Measurements from ENCODE around the gene MAPK10. TPM values are rescaled to one million over a fixed set of nuclear protein-coding genes. Genes with fewer than 3 reads are reported as not detected.

MAPK10 gene
- total and polyA plus RNA-seq, 4 donors = 93.5 to 202 (median 106) TPM

DNA sequence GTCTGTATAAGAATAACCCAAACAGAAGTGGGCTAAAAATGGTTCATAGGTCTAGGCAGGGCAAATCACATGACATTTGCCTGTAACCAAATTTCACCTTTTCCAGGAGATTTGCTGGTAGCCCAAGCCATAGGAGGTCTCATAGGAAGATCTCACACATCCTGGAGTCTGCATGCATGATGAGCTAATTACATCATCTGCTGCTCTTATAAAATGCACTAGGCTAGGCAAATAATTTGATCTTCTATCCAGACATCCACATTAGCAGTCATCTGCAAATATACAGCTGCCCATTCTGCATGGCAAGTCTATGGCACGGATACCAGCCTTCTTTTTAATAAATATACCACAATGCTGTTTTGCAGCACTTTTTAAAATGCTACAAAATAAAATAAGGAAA is 87.2 kb downstream of the MAPK10 start:
- Histone ChIP-seq H3K4me1 (ENCODE audit: control insufficient read depth, insufficient read depth, low read length) (peaks cover 2% of the 10 kb centered on the region), H3K36me3 (ENCODE audit: control insufficient read depth, insufficient read depth, low read length) (no peaks in the 10 kb centered on the region), H3K27me3 (ENCODE audit: control insufficient read depth, insufficient read depth, low read length) (no peaks in the 10 kb centered on the region), H3K9me3 (ENCODE audit: control insufficient read depth, insufficient read depth, low read length) (no peaks in the 10 kb centered on the region), H3K4me3 (ENCODE audit: low read depth, low read length) (no peak overlapping the region), H3K27ac (ENCODE audit: low read depth, low read length) (no peak overlapping the region)
- WGBS (ENCODE audit: insufficient coverage) = no CpG with 5 or more reads among the region's 1 CpG
- no peak for DNase-seq (ENCODE audit: low read depth in 4 of 6, low spot score in 6 of 6)

DNA sequence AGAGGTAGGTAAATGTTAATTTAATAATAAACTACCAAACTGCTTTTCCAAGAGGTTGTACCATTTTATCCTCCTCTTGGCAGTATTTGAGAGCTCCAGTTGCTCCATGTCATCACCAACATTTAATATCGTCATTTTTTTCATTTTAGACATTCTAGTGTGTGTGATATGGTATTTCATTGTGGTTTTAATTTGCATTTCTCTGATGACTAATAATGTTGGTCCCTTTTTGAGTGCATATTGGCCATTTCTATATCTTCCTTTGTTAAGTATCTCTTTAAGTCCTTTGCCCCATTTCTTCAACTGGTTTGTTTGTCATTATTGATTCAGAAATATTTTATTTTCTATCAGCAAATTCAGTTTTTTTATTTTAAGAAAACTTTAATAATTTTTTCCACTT is 88.8 kb downstream of the MAPK10 start:
- Histone ChIP-seq H3K4me1 (ENCODE audit: control insufficient read depth, insufficient read depth, low read length) (no peaks in the 10 kb centered on the region), H3K9me3 (ENCODE audit: control insufficient read depth, insufficient read depth, low read length) (no peaks in the 10 kb centered on the region), H3K27me3 (ENCODE audit: control insufficient read depth, insufficient read depth, low read length) (no peaks in the 10 kb centered on the region), H3K36me3 (ENCODE audit: control insufficient read depth, insufficient read depth, low read length) (no peaks in the 10 kb centered on the region), H3K4me3 (ENCODE audit: low read depth, low read length) (no peak overlapping the region), H3K27ac (ENCODE audit: low read depth, low read length) (no peak overlapping the region)
- no CpG with 5 or more reads among the region's 1 CpG for WGBS (ENCODE audit: insufficient coverage)
- no peak for DNase-seq (ENCODE audit: low read depth in 4 of 6, low spot score in 6 of 6)

DNA sequence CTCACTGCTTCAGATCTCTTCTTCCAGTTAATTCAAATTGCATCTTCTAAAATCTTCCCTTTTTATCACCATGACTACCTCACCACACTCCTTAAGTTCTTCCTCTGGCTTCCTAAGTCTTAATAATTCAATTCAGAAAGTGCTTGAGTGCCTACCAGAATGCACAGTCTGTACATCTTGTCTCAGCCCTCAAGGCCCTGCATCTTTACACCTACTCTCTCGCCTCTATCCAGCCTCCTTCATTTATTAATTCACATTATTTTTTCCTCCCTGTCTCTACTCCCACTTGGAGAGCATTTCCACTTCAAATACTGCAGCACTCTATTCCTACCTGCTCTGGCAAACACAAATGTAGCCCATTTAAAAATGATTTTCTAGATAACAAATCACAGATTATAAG is 90.5 kb downstream of the MAPK10 start:
- WGBS (ENCODE audit: insufficient coverage) = 80% methylated on average over 1 of the region's 1 CpG
- DNase-seq (ENCODE audit: low read depth in 4 of 6, low spot score in 6 of 6) = peak in 1 of 6 donors; percentile 33
- H3K4me3 ChIP-seq (ENCODE audit: low read depth, low read length) = no peak overlapping the region
- H3K36me3 ChIP-seq (ENCODE audit: control insufficient read depth, insufficient read depth, low read length) = no peaks in the 10 kb centered on the region
- H3K9me3 ChIP-seq (ENCODE audit: control insufficient read depth, insufficient read depth, low read length) = no peaks in the 10 kb centered on the region
- no peak overlapping the region for H3K27ac ChIP-seq (ENCODE audit: low read depth, low read length)
- no peaks in the 10 kb centered on the region for H3K27me3 ChIP-seq (ENCODE audit: control insufficient read depth, insufficient read depth, low read length)
- peaks cover 3% of the 10 kb centered on the region for H3K4me1 ChIP-seq (ENCODE audit: control insufficient read depth, insufficient read depth, low read length)

DNA sequence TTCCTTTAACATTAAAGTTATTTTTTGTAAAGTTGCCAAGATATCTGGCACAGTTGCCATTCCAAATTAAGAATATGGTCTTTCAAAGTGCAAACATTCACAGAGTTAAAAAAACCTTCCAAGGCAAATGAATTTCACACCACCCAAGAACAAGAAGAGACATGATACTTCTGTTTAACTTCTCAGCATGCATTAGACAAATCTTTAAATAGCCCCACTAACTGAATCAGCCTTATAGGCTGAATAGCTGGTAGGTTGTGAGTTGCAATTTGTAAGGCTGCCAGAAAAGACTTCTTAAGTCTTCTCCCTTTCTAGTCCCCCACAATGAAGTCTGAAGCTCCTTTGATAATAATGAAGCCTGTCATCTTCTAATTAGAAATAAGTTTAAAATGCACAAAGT is 95.6 kb downstream of the MAPK10 start:
- Histone ChIP-seq H3K9me3 (ENCODE audit: control insufficient read depth, insufficient read depth, low read length) (no peaks in the 10 kb centered on the region), H3K36me3 (ENCODE audit: control insufficient read depth, insufficient read depth, low read length) (no peaks in the 10 kb centered on the region), H3K4me3 (ENCODE audit: low read depth, low read length) (no peak overlapping the region), H3K4me1 (ENCODE audit: control insufficient read depth, insufficient read depth, low read length) (peaks cover 3% of the 10 kb centered on the region), H3K27me3 (ENCODE audit: control insufficient read depth, insufficient read depth, low read length) (no peaks in the 10 kb centered on the region), H3K27ac (ENCODE audit: low read depth, low read length) (no peak overlapping the region)
- DNase-seq (ENCODE audit: low read depth in 4 of 6, low spot score in 6 of 6) = no peak

DNA sequence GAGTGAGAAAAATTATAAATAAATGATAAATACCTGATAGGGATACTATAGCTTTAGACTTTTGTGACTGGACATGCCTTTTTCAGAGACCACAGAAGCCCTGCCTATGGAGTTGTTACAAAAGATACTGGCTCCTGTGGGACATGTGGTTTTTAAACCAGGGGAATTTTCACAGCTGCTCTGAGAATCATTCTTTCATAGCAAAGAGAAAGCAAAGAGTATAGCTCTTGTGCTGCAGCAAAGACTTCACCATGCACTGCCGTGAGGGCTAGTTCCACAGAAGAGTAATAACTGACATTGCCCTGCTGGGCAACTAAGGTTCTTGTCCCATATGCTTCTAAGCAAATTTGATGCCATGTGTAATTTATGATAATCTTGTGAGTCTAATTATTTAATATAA is 98.2 kb downstream of the MAPK10 start:
- Histone ChIP-seq H3K9me3 (ENCODE audit: control insufficient read depth, insufficient read depth, low read length) (peaks cover 2% of the 10 kb centered on the region), H3K27me3 (ENCODE audit: control insufficient read depth, insufficient read depth, low read length) (no peaks in the 10 kb centered on the region), H3K4me3 (ENCODE audit: low read depth, low read length) (no peak overlapping the region), H3K36me3 (ENCODE audit: control insufficient read depth, insufficient read depth, low read length) (no peaks in the 10 kb centered on the region), H3K4me1 (ENCODE audit: control insufficient read depth, insufficient read depth, low read length) (peaks cover 3% of the 10 kb centered on the region), H3K27ac (ENCODE audit: low read depth, low read length) (no peak overlapping the region)
- WGBS (ENCODE audit: insufficient coverage) = 20% methylated on average over 1 of the region's 1 CpG
- DNase-seq (ENCODE audit: low read depth in 4 of 6, low spot score in 6 of 6) = no peak

DNA sequence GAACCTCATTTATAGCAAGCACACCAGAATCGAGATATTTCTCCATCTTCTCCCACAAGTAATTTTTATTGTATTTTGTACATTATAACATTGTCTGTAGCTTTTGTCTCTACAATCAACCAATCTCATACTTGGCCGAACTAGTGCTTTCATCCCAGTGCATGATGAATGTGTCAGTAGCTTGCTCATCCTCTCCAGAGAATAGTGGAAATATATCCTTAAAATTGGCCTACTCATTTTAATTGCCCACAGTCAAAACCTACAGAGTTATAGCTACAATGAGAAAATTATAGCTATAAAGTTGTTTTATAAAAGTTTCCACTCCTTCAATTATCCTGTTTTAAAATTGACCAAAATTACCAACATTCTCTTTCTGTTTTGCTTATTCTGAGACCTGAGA is 103.8 kb downstream of the MAPK10 start:
- no CpG with 5 or more reads among the region's 2 CpGs for WGBS (ENCODE audit: insufficient coverage)
- no peak for DNase-seq (ENCODE audit: low read depth in 4 of 6, low spot score in 6 of 6)
- H3K9me3 ChIP-seq (ENCODE audit: control insufficient read depth, insufficient read depth, low read length) = peaks cover 2% of the 10 kb centered on the region

DNA sequence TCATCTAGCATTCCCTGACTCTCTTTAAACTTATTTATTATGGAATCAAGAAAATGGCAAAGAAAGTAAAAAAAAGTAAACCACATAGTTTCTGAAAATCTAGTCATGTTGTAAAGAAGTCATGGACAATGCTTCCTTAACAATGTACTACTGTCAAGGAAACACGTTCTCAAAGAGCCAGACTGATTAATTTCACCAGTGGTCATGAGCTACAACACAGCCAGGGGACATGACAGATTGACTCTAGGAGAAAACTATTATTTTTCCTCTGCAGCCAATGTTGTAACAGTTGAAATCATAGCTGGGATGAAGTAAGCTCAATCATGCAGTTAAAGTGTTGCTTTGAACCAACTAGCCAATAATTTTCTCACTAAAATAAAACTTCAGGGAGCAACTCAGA is 109.2 kb downstream of the MAPK10 start:
- H3K4me1 ChIP-seq (ENCODE audit: control insufficient read depth, insufficient read depth, low read length) = no peaks in the 10 kb centered on the region
- H3K27ac ChIP-seq (ENCODE audit: low read depth, low read length) = no peak overlapping the region
- H3K27me3 ChIP-seq (ENCODE audit: control insufficient read depth, insufficient read depth, low read length) = no peaks in the 10 kb centered on the region
- no peak for DNase-seq (ENCODE audit: low read depth in 4 of 6, low spot score in 6 of 6)
- no peak overlapping the region for H3K4me3 ChIP-seq (ENCODE audit: low read depth, low read length)
- no peaks in the 10 kb centered on the region for H3K9me3 ChIP-seq (ENCODE audit: control insufficient read depth, insufficient read depth, low read length)
- no peaks in the 10 kb centered on the region for H3K36me3 ChIP-seq (ENCODE audit: control insufficient read depth, insufficient read depth, low read length)
- WGBS (ENCODE audit: insufficient coverage) = 0% methylated on average over 1 of the region's 1 CpG

More for the DNA sequence above, 103.8 kb downstream of the MAPK10 start:
- no peaks in the 10 kb centered on the region for H3K27me3 ChIP-seq (ENCODE audit: control insufficient read depth, insufficient read depth, low read length)
- no peaks in the 10 kb centered on the region for H3K4me1 ChIP-seq (ENCODE audit: control insufficient read depth, insufficient read depth, low read length)
- H3K4me3 ChIP-seq (ENCODE audit: low read depth, low read length) = no peak overlapping the region
- H3K27ac ChIP-seq (ENCODE audit: low read depth, low read length) = no peak overlapping the region
- no peaks in the 10 kb centered on the region for H3K36me3 ChIP-seq (ENCODE audit: control insufficient read depth, insufficient read depth, low read length)

DNA sequence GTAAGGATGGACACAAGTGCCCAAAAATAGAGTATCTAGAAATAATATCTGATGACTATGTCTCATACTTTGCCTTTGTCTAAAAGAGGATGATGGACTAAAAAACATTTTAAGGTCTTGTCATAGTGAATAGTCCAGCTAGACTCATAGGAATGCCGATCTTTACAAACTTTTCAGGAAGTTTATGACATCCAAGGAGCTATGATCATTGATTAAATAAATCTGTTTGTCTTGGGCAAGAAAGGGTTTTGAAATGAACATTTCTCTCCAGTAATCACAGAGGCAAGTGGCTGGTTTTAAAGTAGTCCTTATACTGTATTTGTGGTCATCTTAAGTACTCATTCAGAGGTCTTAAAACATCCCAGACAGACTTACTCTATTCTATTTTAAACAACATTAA is 109.8 kb downstream of the MAPK10 start:
- no CpG with 5 or more reads among the region's 1 CpG for WGBS (ENCODE audit: insufficient coverage)

DNA sequence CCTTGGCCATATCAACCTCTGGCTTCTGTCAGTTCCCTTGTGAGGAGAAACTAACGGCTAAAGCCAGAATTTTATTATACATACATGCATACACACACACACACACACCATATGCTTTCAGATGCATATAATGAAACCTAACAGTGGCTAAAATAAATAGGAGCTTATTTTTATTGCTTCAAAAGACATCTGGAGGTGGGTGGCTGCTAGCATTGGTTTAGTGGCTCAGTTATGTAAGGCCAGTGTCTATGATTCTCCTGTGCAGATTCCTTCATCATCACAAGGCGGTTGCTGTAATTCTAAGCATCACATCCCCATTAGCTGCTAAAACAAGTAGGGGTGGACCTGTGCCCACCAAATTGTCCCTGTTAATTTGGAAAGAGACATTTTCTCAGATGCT is 110.8 kb downstream of the MAPK10 start:
- H3K36me3 ChIP-seq (ENCODE audit: control insufficient read depth, insufficient read depth, low read length) = no peaks in the 10 kb centered on the region
- no CpG with 5 or more reads among the region's 2 CpGs for WGBS (ENCODE audit: insufficient coverage)
- H3K27ac ChIP-seq (ENCODE audit: low read depth, low read length) = no peak overlapping the region
- no peaks in the 10 kb centered on the region for H3K27me3 ChIP-seq (ENCODE audit: control insufficient read depth, insufficient read depth, low read length)
- H3K4me3 ChIP-seq (ENCODE audit: low read depth, low read length) = no peak overlapping the region
- no peaks in the 10 kb centered on the region for H3K9me3 ChIP-seq (ENCODE audit: control insufficient read depth, insufficient read depth, low read length)
- H3K4me1 ChIP-seq (ENCODE audit: control insufficient read depth, insufficient read depth, low read length) = no peaks in the 10 kb centered on the region
- DNase-seq (ENCODE audit: low read depth in 4 of 6, low spot score in 6 of 6) = no peak

More for the DNA sequence above, 109.8 kb downstream of the MAPK10 start:
- H3K27me3 ChIP-seq (ENCODE audit: control insufficient read depth, insufficient read depth, low read length) = no peaks in the 10 kb centered on the region
- H3K9me3 ChIP-seq (ENCODE audit: control insufficient read depth, insufficient read depth, low read length) = no peaks in the 10 kb centered on the region
- no peak overlapping the region for H3K4me3 ChIP-seq (ENCODE audit: low read depth, low read length)
- no peaks in the 10 kb centered on the region for H3K4me1 ChIP-seq (ENCODE audit: control insufficient read depth, insufficient read depth, low read length)
- no peak overlapping the region for H3K27ac ChIP-seq (ENCODE audit: low read depth, low read length)
- no peaks in the 10 kb centered on the region for H3K36me3 ChIP-seq (ENCODE audit: control insufficient read depth, insufficient read depth, low read length)
- DNase-seq (ENCODE audit: low read depth in 4 of 6, low spot score in 6 of 6) = no peak

DNA sequence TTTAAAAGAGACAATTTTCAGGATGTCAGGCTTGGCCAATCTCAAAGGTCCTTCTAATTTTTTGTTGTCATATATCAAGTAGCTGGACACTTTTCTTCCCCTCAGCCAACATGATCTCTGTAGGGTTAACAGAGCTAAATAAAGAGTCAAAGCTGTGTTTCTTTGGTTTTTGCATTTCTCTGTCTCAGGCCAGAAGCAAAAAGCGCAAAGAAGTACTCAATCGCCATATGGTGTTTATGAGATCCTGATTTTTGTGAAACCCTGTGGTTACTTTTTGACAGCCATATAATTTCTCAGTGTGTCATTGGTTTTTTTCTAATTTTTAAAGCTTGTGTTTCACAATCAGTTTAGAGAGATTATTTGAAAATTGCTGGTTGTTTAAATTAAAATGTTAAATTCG is 111.9 kb downstream of the MAPK10 start:
- no peak for DNase-seq (ENCODE audit: low read depth in 4 of 6, low spot score in 6 of 6)

More for the DNA sequence above, 111.9 kb downstream of the MAPK10 start:
- no peaks in the 10 kb centered on the region for H3K27me3 ChIP-seq (ENCODE audit: control insufficient read depth, insufficient read depth, low read length)
- 83% methylated on average over 2 of the region's 3 CpGs for WGBS (ENCODE audit: insufficient coverage)
- H3K4me3 ChIP-seq (ENCODE audit: low read depth, low read length) = no peak overlapping the region
- no peaks in the 10 kb centered on the region for H3K4me1 ChIP-seq (ENCODE audit: control insufficient read depth, insufficient read depth, low read length)
- peaks cover under 1% of the 10 kb centered on the region for H3K36me3 ChIP-seq (ENCODE audit: control insufficient read depth, insufficient read depth, low read length)
- H3K27ac ChIP-seq (ENCODE audit: low read depth, low read length) = no peak overlapping the region
- H3K9me3 ChIP-seq (ENCODE audit: control insufficient read depth, insufficient read depth, low read length) = no peaks in the 10 kb centered on the region

Data from spinal cord (tissue), 10 donors.